GM18508 (cell line): ENCODE data around the gene ACBD3.

ENCODE experiments used
- ATAC-seq: cut with Tn5 transposase; IDR thresholded peaks from one replicate; pipeline ENCODE4 v1.9.1; 2021; ENCODE audit warnings: moderate number of reproducible peaks; ENCODE audit not compliant: insufficient read depth, unreplicated experiment

The ACBD3 gene

GRCh38 chr1:226118357-226118756, 68.2 kb downstream of the ACBD3 start:
- ATAC-seq, result no peak

- ATAC-seq, result no peak
Observed at GRCh38 chr1:226117330-226117729, 69.2 kb downstream of the ACBD3 start.

- ATAC-seq, result no peak
Observed at GRCh38 chr1:226116673-226117072, 69.9 kb downstream of the ACBD3 start.

GRCh38 chr1:226112626-226113025, 73.9 kb downstream of the ACBD3 start:
- ATAC-seq, result no peak

- ATAC-seq, result no peak
Observed at GRCh38 chr1:226111883-226112261, 74.7 kb downstream of the ACBD3 start.

- ATAC-seq, result no peak
Observed at GRCh38 chr1:226111098-226111882, 75.3 kb downstream of the ACBD3 start.

GRCh38 chr1:226110249-226111097, 76.1 kb downstream of the ACBD3 start:
- ATAC-seq, result peak; percentile 63

GRCh38 chr1:226109829-226110248, 76.7 kb downstream of the ACBD3 start:
- ATAC-seq, result peak; percentile 45

- ATAC-seq, result no peak
Observed at GRCh38 chr1:226108935-226109828, 77.4 kb downstream of the ACBD3 start.

GRCh38 chr1:226107471-226108460, 78.8 kb downstream of the ACBD3 start:
- ATAC-seq, result no peak

GRCh38 chr1:226104671-226105121, 81.8 kb downstream of the ACBD3 start:
- no peak for ATAC-seq

- ATAC-seq, result no peak
Observed at GRCh38 chr1:226100436-226101391, 85.8 kb downstream of the ACBD3 start.

GRCh38 chr1:226098870-226099835, 87.4 kb downstream of the ACBD3 start:
- ATAC-seq, result no peak

GRCh38 chr1:226097866-226098625, 88.5 kb downstream of the ACBD3 start:
- ATAC-seq, result no peak

- ATAC-seq, result no peak
Observed at GRCh38 chr1:226095286-226095685, 91.3 kb downstream of the ACBD3 start.
